Esophagus muscularis mucosa (tissue), 4 donors: ENCODE measurements around the gene CRYM.

Source experiments
- CTCF ChIP-seq, 3 experiments: fragments of 200-600 bp in 2 of 3; fragments of 450-650 bp in 1 of 3; sonication (generic) in 2 of 3; IDR thresholded peaks; one replicate each; pipeline ENCODE4 v1.5.1; 2017 to 2019; ENCODE audit warnings: antibody characterized with exemption in 3 of 3, mild to moderate bottlenecking in 2 of 3, moderate library complexity in 1 of 3
- EP300 ChIP-seq: sonication (generic); formaldehyde crosslinking; IDR thresholded peaks from one replicate; pipeline ENCODE4 v1.6.1; 2017; ENCODE audit warnings: antibody characterized with exemption
- POLR2AphosphoS5 ChIP-seq, 2 donors: sonication (generic); formaldehyde crosslinking; IDR thresholded peaks; one replicate each; pipeline ENCODE4 v1.6.1; 2017; ENCODE audit warnings: antibody characterized with exemption in 2 of 2

GRCh38 chr16:21302454-21302853 is 24.4 kb upstream of the CRYM start:
- TF ChIP-seq EP300 (no peak), CTCF (IDR thresholded peaks at IDR 0.05) (no peak), POLR2AphosphoS5 (IDR thresholded peaks at IDR 0.05) (no peak)
